ENCODE measurements around the gene CIB1.
"Not testable (repeated sequence)": the region's sequence is repeated elsewhere in the genome, so short reads cannot be mapped to it uniquely, and the experiment has no call there.

CIB1 gene

GRCh38 chr15:90233387-90234095 lies at the start of gene CIB1:
Gene CIB1, minus strand, starts transcription at chr15:90233941. Its CDS starts 56 bp downstream, at chr15:90233885.
- DNase-seq (ENCODE audit: low spot score) = peak; percentile 94

DNA sequence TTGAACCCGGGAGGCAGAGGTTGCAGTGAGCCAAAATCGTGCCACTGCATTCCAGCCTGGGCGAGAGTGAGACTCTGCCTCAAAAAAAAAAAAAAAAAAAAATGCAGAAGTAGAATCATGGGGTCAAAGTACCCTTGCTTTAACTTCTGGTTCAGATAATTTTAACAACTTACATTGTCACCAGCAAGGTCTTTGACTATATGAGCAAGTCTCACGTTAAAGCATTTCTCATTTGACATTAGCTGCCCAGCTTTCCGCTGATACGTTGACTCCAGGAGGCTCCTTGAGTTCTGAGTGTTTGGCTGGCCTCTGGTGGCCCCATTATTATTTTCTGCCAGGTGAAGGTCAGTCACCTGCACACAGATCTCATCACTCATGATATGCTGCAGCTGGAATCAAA lies 47.9 kb upstream of the CIB1 start:
- not testable (repeated sequence) for DNase-seq (ENCODE audit: low spot score)

DNA sequence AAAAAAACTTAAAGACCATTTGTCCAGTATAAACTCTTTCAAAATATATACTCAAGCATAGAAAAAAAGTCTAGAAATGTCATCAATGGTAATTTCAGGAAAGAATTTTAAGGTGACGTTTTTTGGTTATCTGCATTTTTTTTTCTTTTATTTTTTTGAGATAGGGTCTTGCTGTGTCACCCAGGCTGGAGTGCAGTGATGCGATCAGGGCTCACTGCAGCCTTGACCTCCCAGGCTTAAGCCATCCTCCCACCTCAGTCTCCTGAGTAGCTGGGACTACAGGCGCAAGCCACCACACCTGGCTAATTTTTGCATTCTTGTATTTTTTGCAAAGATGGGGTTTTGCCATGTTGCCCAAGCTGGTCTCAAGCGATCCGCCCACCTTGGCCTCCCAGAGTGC lies 47.0 kb upstream of the CIB1 start:
- DNase-seq (ENCODE audit: low spot score) = not testable (repeated sequence)

GRCh38 chr15:90278467-90278866 lies 44.7 kb upstream of the CIB1 start:
- not testable (repeated sequence) for DNase-seq (ENCODE audit: low spot score)

DNA sequence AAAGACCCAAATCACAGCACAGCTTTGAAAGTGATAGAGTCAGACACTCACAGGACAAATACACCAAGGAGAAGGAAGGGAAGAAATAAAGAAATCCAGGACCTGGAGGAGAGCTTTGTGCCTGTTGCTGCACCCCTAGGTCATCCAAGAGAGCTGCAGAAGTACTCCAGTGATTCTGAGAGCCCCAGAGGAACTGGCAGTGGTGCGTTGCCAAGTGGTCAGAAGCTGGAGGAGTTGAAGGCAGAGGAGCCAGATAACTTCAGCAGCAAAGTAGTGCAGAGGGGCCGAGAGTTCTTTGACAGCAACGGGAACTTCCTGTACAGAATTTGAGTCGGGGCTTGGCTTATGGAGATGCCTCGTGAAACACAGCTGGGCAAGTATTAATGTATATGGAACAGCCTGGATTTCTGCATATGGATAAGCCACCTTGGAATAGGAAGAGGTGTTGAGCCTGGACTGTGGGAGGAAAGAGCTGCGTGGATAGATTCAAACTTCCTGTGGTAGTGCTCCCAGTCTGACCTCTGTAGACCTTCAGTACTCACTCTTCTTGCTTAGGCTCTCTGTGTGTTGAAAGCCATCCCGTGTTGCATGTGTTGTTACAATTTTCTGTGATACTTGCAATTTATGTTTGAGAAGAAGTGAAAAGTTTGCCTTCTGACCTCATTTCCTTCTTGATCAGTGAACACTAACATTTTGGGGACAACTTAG lies 37.9 kb upstream of the CIB1 start:
- DNase-seq (ENCODE audit: low spot score) = no peak

DNA sequence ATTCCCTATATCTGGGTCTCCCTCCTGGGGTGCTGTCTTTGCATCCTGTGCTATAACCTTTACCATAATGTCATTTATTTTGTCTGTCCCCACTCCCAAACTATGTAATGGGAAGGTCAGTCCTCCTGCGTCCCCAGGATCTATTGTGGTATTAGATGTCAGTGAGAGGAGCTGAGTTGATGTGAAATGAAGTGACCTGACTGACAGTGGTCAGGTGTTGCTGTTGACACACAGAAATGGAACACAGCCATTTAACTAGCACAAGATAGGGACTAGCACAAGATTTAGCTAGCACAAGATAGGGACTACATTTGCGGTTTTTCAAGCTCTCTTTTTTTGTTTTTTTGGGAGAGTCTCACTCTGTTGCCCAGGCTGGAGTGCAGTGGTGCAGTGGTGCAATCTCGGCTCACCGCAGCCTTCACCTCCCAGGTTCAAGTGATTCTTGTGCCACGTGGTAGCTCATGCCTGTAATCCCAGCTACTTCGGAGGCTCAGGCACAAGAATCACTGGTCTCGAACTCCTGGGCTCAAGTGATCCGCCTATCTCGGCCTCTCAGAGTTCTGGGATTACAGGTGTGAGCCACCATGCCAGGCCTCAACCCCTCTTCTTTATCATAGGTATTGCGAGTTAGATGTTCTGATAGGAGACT lies 36.9 kb upstream of the CIB1 start:
- DNase-seq (ENCODE audit: low spot score) = no peak

- DNase-seq (ENCODE audit: low spot score) = no peak
Observed at GRCh38 chr15:90268415-90268814, 34.7 kb upstream of the CIB1 start.

- no peak for DNase-seq (ENCODE audit: low spot score)
Observed at GRCh38 chr15:90266485-90266884, 32.7 kb upstream of the CIB1 start.

- DNase-seq (ENCODE audit: low spot score) = no peak
Observed at GRCh38 chr15:90266061-90266431, 32.3 kb upstream of the CIB1 start.

DNA sequence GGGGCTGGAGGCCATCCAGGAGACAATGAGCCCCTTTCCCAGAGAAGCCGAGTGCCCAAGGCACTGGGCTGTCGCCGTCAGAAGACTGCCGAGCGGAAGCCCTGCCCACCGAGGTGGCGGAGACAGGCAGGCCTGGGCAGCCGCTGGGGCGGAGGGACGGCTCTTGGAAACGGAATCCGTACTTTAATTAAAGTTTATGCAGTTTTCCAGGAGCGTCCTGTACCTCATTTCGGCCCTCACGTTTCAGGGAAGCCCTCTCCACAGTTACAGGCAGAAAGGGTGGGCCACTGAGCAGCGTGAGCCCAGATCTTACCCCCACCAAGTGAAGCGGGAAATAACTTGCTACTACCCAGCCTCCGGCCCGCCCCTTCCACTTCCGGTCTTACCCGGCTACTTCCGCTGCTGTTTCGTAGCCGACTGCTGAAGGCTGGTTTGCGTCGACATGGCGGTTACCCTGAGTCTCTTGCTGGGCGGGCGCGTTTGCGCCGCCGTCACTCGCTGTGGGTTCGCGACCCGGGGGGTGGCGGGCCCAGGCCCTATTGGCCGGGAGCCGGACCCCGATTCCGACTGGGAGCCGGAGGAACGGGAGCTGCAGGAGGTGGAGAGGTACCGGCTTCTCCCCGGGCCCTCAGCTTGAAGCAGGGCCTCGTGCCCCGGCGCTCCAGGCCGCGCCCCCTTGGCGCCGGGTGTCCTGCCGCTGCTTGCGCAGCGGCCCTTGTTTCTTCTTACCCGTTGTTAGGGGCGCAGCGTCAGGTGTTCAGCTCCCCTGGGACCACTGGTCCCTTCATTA lies 31.7 kb upstream of the CIB1 start, which contains the start of gene NGRN:
Gene NGRN, plus strand, starts transcription at position 402 of the 790 bp plus-strand sequence. Its CDS starts 41 bp downstream, at position 443.
- peak; percentile 86 for DNase-seq (ENCODE audit: low spot score)

GRCh38 chr15:90264671-90265070 lies 30.9 kb upstream of the CIB1 start:
- no peak for DNase-seq (ENCODE audit: low spot score)

DNA sequence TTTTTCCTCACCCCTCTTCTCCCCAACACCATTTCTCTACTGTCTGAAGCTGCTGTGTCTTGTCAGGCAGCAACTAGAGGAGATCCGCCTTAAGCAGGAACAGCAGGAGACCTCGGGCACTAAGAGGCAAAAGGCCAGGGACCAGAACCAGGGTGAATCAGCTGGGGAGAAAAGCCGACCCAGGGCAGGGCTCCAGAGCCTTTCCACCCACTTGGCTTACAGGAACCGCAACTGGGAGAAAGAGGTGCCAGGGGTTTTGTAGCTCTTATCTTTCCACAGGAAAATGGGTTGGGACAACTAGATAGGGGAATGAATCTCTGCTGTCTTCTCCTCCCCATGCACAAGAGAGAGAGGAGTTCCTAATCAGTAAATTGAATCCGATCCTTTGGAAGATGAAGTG lies 28.7 kb upstream of the CIB1 start:
- DNase-seq (ENCODE audit: low spot score) = no peak

DNA sequence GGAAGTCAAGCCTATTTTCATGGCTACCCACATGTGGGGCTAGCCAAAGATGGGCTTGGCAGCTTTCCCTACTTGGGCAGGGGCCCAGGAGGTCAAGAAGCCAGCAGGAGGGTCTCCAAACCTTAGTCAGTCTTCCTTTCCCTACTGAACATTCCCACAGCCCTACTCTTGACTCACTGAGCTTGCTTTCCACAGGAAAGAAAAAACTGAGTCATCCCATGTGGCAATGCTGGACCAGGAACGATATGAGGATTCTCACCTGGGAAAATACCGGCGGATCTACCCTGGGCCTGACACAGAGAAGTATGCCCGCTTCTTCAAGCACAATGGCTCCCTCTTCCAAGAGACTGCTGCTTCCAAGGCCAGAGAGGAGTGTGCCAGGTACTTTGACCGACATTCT lies 28.1 kb upstream of the CIB1 start:
- DNase-seq (ENCODE audit: low spot score) = no peak

- DNase-seq (ENCODE audit: low spot score) = not testable (repeated sequence)
Observed at GRCh38 chr15:90260731-90261130, 27.0 kb upstream of the CIB1 start.

DNA sequence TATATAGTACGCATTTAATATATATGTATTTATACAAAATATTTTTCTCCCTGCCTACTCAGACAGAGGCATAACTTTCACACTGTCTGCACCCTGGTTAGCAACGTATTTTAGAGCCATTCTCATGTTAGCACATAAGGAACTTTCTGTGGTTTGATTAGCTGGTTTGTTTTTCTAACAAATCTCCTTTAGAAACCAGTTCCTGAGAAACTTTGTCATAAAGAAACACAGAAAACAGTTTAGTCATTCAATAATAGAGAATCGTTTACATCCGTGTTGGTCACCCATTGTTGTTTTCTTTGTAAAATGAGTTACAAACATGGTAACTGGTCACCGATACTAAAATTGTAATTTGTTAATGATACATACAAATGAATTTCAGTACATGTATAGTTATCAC lies 25.8 kb upstream of the CIB1 start:
- DNase-seq (ENCODE audit: low spot score) = no peak

DNA sequence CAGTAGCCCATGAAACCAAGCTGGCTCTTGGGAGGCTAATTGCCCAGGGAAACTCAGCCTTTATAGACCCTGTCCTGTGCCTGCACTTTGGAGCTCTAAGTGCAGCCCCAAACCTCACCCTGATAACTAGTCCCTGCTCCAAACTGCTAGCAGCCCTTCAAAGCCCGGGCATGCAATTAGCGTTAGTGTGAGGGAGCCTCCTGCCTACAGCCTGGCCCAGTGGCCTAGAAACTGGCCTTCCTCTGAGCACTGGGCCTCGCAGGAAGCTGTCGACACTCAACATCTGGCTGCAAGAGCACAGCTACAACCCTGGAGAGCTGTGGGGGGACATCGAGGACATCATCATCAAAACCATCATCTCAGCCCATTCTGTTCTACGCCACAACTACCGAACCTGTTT lies 24.0 kb upstream of the CIB1 start:
- no peak for DNase-seq (ENCODE audit: low spot score)

DNA sequence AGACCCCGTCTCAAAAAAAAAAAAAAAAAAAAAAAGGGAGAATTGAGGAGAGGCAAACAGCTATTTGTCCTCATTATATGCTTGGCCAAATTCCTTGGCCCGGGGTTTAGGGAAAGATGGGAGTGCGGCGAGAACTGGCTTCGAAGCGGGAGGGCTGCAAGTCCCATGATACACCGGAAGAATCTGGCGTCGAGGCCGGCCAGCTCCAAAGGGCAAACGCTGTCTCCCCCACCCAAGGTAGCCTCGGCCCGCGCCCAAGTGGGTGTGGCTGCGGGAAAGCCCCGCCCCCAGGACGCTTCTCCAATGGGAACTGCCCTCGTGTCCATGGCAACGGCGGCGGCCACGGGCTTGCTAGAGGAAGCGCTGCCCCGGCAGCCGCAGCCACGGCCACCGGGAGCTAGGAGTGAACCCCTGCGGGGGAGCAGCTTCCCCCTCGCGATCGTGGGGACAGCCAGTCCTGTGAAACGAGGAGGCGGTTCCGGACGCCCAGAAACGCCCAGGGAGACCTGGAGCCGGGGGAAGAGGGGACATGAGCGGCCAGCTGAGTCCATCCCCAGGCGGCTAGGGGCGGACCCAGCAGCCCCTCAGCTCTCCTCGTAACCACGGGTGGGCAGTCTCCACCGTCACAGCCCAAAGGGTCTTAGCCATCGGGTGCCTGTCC lies 15.6 kb upstream of the CIB1 start, which contains the start of gene TTLL13:
Gene TTLL13, plus strand, starts transcription at position 354 of the 661 bp plus-strand sequence. CDS start 1,075 bp downstream, outside the sequence.
- peak; percentile 98 for DNase-seq (ENCODE audit: low spot score)

DNA sequence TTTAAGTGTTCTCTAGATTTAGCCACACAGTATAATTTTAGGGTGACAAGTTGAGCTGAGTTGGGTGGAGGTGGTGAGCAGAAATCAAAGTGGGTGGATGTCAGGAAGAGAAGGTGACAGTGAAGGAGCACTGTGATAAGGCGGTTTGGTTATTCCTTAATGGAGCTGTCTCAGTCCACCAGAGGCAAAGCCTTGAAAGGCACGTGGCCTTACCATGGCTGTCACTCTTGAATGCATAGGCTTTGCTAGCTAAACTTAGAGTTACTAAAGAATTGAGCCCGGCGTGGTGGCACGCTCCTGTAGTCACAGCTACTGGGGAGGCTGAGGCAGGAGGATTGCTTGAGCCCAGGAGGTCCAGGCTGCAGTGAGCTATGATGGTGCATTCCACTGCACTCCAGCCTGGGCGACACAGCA lies 15.1 kb upstream of the CIB1 start:
- no peak for DNase-seq (ENCODE audit: low spot score)

- DNase-seq (ENCODE audit: low spot score) = no peak
Observed at GRCh38 chr15:90243943-90244639, 10.3 kb upstream of the CIB1 start.

DNA sequence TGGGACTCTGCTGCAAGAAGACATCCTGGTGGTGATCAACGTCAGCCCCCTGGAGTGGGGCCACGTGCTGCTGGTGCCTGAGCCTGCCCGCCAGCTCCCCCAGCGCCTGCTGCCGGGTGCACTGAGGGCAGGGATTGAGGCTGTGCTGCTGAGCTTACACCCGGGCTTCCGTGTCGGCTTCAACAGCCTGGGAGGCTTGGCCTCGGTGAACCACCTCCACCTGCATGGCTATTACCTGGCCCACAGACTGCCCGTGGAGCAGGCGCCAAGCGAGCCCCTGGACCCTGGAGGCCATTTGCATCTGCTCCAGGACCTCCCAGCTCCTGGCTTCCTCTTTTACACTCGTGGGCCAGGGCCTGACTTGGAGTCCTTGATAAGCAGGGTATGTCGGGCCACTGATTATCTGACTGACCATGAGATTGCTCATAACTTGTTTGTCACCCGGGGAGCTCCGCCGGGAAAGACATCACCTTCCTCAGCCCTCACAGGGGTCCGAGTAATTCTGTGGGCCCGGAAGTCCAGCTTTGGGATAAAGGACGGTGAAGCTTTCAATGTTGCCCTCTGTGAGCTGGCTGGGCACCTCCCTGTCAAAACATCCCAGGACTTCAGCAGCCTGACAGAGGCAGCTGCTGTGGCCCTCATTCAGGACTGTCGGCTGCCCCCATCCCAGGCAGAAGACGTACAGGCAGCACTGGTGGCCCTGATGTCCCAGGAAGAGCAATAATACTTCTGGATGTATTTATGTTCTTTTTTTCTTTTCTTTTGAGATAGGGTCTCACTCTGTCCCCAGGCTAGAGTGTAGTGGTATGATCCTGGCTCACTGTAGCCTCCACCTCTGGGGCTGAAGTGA lies 7.8 kb upstream of the CIB1 start:
- no peak for DNase-seq (ENCODE audit: low spot score)

All from ecto neural progenitor cell (in vitro differentiated cells).